ENCODE results near the gene FRAT1.

GRCh38 chr10:97328646-97329453 is 9.8 kb downstream of the FRAT1 start:
- TF ChIP-seq CEBPB (IDR thresholded peaks at IDR 0.05; ENCODE audit: low read depth, low read length) (no peak), POLR2A (IDR thresholded peaks at IDR 0.05; ENCODE audit: low read depth, low read length) (no peak)

All from IMR-90 (cell line).